ENCODE results near the gene CRTAC1. TPM values are rescaled to one million over a fixed set of nuclear protein-coding genes. Genes with fewer than 3 reads are reported as not detected.

CRTAC1 gene
- total RNA-seq, 2 donors from 2014 or later, result not detected

DNA sequence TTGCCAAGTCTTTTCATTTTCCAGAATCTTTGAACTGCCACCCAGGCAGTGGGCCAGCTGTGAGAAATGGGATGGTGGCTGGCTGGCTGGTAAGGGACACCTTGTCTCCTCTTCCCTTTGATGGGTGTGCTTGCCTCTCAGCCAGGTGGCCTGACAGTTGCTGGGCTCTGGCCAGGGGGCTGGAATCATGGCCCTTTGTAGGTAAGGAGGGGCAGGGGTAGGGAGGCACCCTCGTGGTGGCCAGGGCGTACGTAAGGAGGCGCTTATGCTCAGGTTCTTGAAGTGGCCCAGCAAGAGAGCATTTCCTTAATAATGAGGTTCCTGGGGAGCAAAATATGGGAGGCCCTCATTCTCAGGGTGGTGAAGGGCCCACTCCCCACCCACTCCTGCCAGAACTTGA, 213.8 kb downstream of the CRTAC1 start:
- H3K36me3 Mint-ChIP-seq (ENCODE audit: insufficient read depth in 2 of 2), result no peaks in the 10 kb centered on the region
- H3K9me3 Mint-ChIP-seq, result no peaks in the 10 kb centered on the region
- ATAC-seq (replicated peaks in 1 of 2), result no peak
- DNase-seq, result no peak
- H3K4me1 Mint-ChIP-seq (ENCODE audit: low read depth), result peaks cover 4% of the 10 kb centered on the region
- no peak overlapping the region for H3K4me3 Mint-ChIP-seq
- H3K27ac Mint-ChIP-seq, result no peak overlapping the region
- no peaks in the 10 kb centered on the region for H3K27me3 Mint-ChIP-seq (ENCODE audit: low read depth)

Other genes with a start within 250 kb of the CRTAC1 start
- under 1 TPM; 0.55 to 0.83 TPM for gene GOLGA7B, start 180.8 kb downstream of the CRTAC1 start, total RNA-seq
- gene R3HCC1L, start 104.0 kb upstream of the CRTAC1 start, total RNA-seq, result 10 to 100 TPM; 18.4 to 24.0 TPM
- gene LOXL4, start 237.6 kb upstream of the CRTAC1 start, total RNA-seq, result not detected

Measured in activated T-cell treated with anti-CD3 and anti-CD28 coated beads, Interleukin-2, amount 50 U/mL, for 72 hours (primary cell).